Measurements from ENCODE around the gene ERAL1. TPM values are rescaled to one million over a fixed set of nuclear protein-coding genes. Genes with fewer than 3 reads are reported as not detected.

Gene ERAL1
- total and polyA plus RNA-seq, 2 of the 4 experiments (the other 2 are of a cell fraction): 34.1 to 62.3 TPM

DNA sequence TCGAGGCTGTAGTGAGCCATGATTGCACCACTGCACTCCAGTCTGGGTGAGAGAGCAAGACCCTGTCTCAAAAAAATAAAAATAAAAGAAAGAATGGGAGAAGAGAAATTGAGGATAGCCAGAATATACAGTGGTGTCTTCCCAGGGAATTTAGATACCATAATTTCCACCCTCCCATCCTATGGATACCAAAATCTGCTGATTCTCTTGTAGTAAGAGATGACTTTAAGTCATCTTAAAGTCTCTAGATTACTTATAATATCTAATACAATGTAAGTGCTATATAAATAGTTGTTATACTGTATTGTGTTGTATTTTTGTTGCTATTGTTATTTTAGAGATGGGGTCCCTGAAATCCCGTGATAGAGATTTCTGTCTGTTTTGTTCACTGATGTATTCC, 1.5 kb upstream of the ERAL1 start:
- Histone ChIP-seq H4K5ac (ENCODE audit: low read depth, low read length) (no peak overlapping the region), H3K14ac (replicated peaks; ENCODE audit: low read depth, low read length) (no peak overlapping the region), H2BK5ac (ENCODE audit: low read depth, low read length, poor library complexity, severe bottlenecking) (no peak overlapping the region), H3K9me1 (ENCODE audit: insufficient read depth, low read length) (peaks cover 4% of the 10 kb centered on the region; the same call in 1 of the 2 replicates), H3K9me3 (ENCODE audit: control insufficient read depth, insufficient read depth, low read length) (no peaks in the 10 kb centered on the region), H3K4ac (ENCODE audit: low read depth, low read length) (no peak overlapping the region), H2AK5ac (ENCODE audit: low read depth, low read length) (no peak overlapping the region), H4K20me1 (ENCODE audit: insufficient read depth, low read length) (no peaks in the 10 kb centered on the region), H2BK15ac (ENCODE audit: low read depth, low read length) (no peak overlapping the region), H2AFZ (replicated peaks; ENCODE audit: low read length, poor library complexity) (no peak overlapping the region), H3K4me3 (ENCODE audit: insufficient read depth, low read depth, low read length) (no peak overlapping the region), H3K18ac (ENCODE audit: low read depth, low read length) (no peak overlapping the region), H2BK20ac (ENCODE audit: low read depth, low read length) (no peak overlapping the region), H4K91ac (ENCODE audit: insufficient read depth, low read depth, low read length) (no peak overlapping the region), H3K9ac (ENCODE audit: low read depth, low read length) (no peak overlapping the region), H3K4me2 (ENCODE audit: low read depth, low read length) (no peak overlapping the region), H3K27me3 (ENCODE audit: control insufficient read depth, insufficient read depth, low read length) (no peaks in the 10 kb centered on the region), H4K8ac (ENCODE audit: low read depth in 2 of 2, low read length in 2 of 2) (no peak overlapping the region; a peak in 1 of 4 replicates), H3K56ac (ENCODE audit: extremely low read depth, insufficient read depth, low read length) (no peak overlapping the region), H3K27ac (ENCODE audit: insufficient read depth, low read length) (no peak overlapping the region), H3K36me3 (ENCODE audit: control insufficient read depth, insufficient read depth, low read length) (peaks cover 11% of the 10 kb centered on the region), H3K79me1 (ENCODE audit: low read depth in 1 of 2, low read length in 2 of 2) (peaks cover 15 to 16% of the 10 kb centered on the region in 2 experiments), H3K23ac (ENCODE audit: low read depth, low read length) (no peak overlapping the region), H2AK9ac (replicated peaks; ENCODE audit: low read depth, low read length, poor library complexity) (no peak overlapping the region), H3K4me1 (ENCODE audit: control insufficient read depth, insufficient read depth, low read length) (no peaks in the 10 kb centered on the region), H2BK120ac (ENCODE audit: low read depth, low read length) (no peak overlapping the region)
- WGBS, 2 experiments (ENCODE audit: extremely low coverage in 2 of 2, insufficient read length in 1 of 2): no CpG with 5 or more reads among the region's 2 CpGs
- no peak for ATAC-seq (ENCODE audit: low read depth)
- BruUV-seq (replicated peaks): no TSS peak
- dilution Hi-C loops (cut with HindIII; ENCODE audit: low sequenced_read_pairs, unreplicated experiment): no loop called here
- no peak for DNase-seq
- in situ Hi-C loops (cut with MboI; ENCODE audit: low sequenced_read_pairs): no loop called here
- TF ChIP-seq, protein P1, sequence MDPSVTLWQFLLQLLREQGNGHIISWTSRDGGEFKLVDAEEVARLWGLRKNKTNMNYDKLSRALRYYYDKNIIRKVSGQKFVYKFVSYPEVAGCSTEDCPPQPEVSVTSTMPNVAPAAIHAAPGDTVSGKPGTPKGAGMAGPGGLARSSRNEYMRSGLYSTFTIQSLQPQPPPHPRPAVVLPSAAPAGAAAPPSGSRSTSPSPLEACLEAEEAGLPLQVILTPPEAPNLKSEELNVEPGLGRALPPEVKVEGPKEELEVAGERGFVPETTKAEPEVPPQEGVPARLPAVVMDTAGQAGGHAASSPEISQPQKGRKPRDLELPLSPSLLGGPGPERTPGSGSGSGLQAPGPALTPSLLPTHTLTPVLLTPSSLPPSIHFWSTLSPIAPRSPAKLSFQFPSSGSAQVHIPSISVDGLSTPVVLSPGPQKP (IDR thresholded peaks at IDR 0.05; ENCODE audit: borderline replicate concordance, low read depth, low read length): no peak
- TF ChIP-seq FOS (IDR thresholded peaks at IDR 0.05; ENCODE audit: low read depth, low read length): no peak
- TF ChIP-seq MAFK (IDR thresholded peaks at IDR 0.05; ENCODE audit: low read depth, low read length): no peak
- TF ChIP-seq BHLHE40 (IDR thresholded peaks at IDR 0.05; ENCODE audit: low read depth, low read length): no peak
- TF ChIP-seq MXI1 (IDR thresholded peaks at IDR 0.05; ENCODE audit: borderline replicate concordance, low read depth, low read length): no peak
- TF ChIP-seq, protein P2, sequence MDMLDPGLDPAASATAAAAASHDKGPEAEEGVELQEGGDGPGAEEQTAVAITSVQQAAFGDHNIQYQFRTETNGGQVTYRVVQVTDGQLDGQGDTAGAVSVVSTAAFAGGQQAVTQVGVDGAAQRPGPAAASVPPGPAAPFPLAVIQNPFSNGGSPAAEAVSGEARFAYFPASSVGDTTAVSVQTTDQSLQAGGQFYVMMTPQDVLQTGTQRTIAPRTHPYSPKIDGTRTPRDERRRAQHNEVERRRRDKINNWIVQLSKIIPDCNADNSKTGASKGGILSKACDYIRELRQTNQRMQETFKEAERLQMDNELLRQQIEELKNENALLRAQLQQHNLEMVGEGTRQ (IDR thresholded peaks at IDR 0.05; ENCODE audit: low read depth, low read length): no peak
- TF ChIP-seq CEBPB (IDR thresholded peaks at IDR 0.05; ENCODE audit: low read depth, low read length): no peak
- TF ChIP-seq RCOR1 (IDR thresholded peaks at IDR 0.05; ENCODE audit: insufficient replicate concordance, low read length): no peak
- no peak for TF ChIP-seq RFX5 (IDR thresholded peaks at IDR 0.05; ENCODE audit: low read depth, low read length)
- ChIA-PET POLR2A (ENCODE audit: unreplicated experiment) (no interaction called here), CTCF (no interaction called here)
- intact Hi-C loops (cut with micrococcal nuclease): no loop called here
